Measurements from ENCODE around the gene MSI2.

Gene MSI2

GRCh38 chr17:57666946-57667345, 410.6 kb downstream of the MSI2 start:
- Histone ChIP-seq H3K36me3 (ENCODE audit: insufficient read depth, low read length) (no peaks in the 10 kb centered on the region), H3K9ac (ENCODE audit: low read depth, low read length) (no peak overlapping the region), H3K4me1 (ENCODE audit: insufficient read depth, low read length) (peaks cover 33% of the 10 kb centered on the region), H3K9me3 (ENCODE audit: control insufficient read depth, insufficient read depth, low read length) (no peaks in the 10 kb centered on the region)

GRCh38 chr17:57667461-57667923, 411.2 kb downstream of the MSI2 start:
- Histone ChIP-seq H3K36me3 (ENCODE audit: insufficient read depth, low read length) (no peaks in the 10 kb centered on the region), H3K9me3 (ENCODE audit: control insufficient read depth, insufficient read depth, low read length) (no peaks in the 10 kb centered on the region), H3K9ac (ENCODE audit: low read depth, low read length) (no peak overlapping the region), H3K4me1 (ENCODE audit: insufficient read depth, low read length) (peaks cover 27% of the 10 kb centered on the region)

GRCh38 chr17:57668332-57668731, 412.0 kb downstream of the MSI2 start:
- Histone ChIP-seq H3K36me3 (ENCODE audit: insufficient read depth, low read length) (no peaks in the 10 kb centered on the region), H3K4me1 (ENCODE audit: insufficient read depth, low read length) (peaks cover 25% of the 10 kb centered on the region), H3K9me3 (ENCODE audit: control insufficient read depth, insufficient read depth, low read length) (no peaks in the 10 kb centered on the region), H3K9ac (ENCODE audit: low read depth, low read length) (no peak overlapping the region)

- H3K4me1 ChIP-seq (ENCODE audit: insufficient read depth, low read length) = peaks cover 12% of the 10 kb centered on the region
- H3K9ac ChIP-seq (ENCODE audit: low read depth, low read length) = no peak overlapping the region
- H3K9me3 ChIP-seq (ENCODE audit: control insufficient read depth, insufficient read depth, low read length) = no peaks in the 10 kb centered on the region
- no peaks in the 10 kb centered on the region for H3K36me3 ChIP-seq (ENCODE audit: insufficient read depth, low read length)
Measured at GRCh38 chr17:57669671-57670529, 413.6 kb downstream of the MSI2 start.

- Histone ChIP-seq H3K9me3 (ENCODE audit: control insufficient read depth, insufficient read depth, low read length) (no peaks in the 10 kb centered on the region), H3K4me1 (ENCODE audit: insufficient read depth, low read length) (peaks cover 7% of the 10 kb centered on the region; the same call in 1 of the 2 replicates), H3K36me3 (ENCODE audit: insufficient read depth, low read length) (no peaks in the 10 kb centered on the region), H3K9ac (ENCODE audit: low read depth, low read length) (no peak overlapping the region)
Measured at GRCh38 chr17:57670769-57671569, 414.6 kb downstream of the MSI2 start.

- no peak overlapping the region for H3K9ac ChIP-seq (ENCODE audit: low read depth, low read length)
- H3K4me1 ChIP-seq (ENCODE audit: insufficient read depth, low read length) = peaks cover 3% of the 10 kb centered on the region; the same call in 1 of the 2 replicates
- no peaks in the 10 kb centered on the region for H3K36me3 ChIP-seq (ENCODE audit: insufficient read depth, low read length)
- no peaks in the 10 kb centered on the region for H3K9me3 ChIP-seq (ENCODE audit: control insufficient read depth, insufficient read depth, low read length)
Measured at GRCh38 chr17:57671667-57672632, 415.6 kb downstream of the MSI2 start.

- H3K36me3 ChIP-seq (ENCODE audit: insufficient read depth, low read length) = no peaks in the 10 kb centered on the region
- no peaks in the 10 kb centered on the region for H3K9me3 ChIP-seq (ENCODE audit: control insufficient read depth, insufficient read depth, low read length)
- H3K9ac ChIP-seq (ENCODE audit: low read depth, low read length) = no peak overlapping the region
- peaks cover 3% of the 10 kb centered on the region; the same call in 1 of the 2 replicates for H3K4me1 ChIP-seq (ENCODE audit: insufficient read depth, low read length)
Measured at GRCh38 chr17:57672971-57673370, 416.6 kb downstream of the MSI2 start.

GRCh38 chr17:57674894-57675293, 418.6 kb downstream of the MSI2 start:
- H3K4me1 ChIP-seq (ENCODE audit: insufficient read depth, low read length) = peaks cover 3% of the 10 kb centered on the region; the same call in 1 of the 2 replicates
- no peak overlapping the region for H3K9ac ChIP-seq (ENCODE audit: low read depth, low read length)
- H3K9me3 ChIP-seq (ENCODE audit: control insufficient read depth, insufficient read depth, low read length) = no peaks in the 10 kb centered on the region
- H3K36me3 ChIP-seq (ENCODE audit: insufficient read depth, low read length) = no peaks in the 10 kb centered on the region

- H3K9ac ChIP-seq (ENCODE audit: low read depth, low read length) = no peak overlapping the region
- no peaks in the 10 kb centered on the region for H3K9me3 ChIP-seq (ENCODE audit: control insufficient read depth, insufficient read depth, low read length)
- H3K36me3 ChIP-seq (ENCODE audit: insufficient read depth, low read length) = no peaks in the 10 kb centered on the region
- peaks cover 3% of the 10 kb centered on the region; the same call in 1 of the 2 replicates for H3K4me1 ChIP-seq (ENCODE audit: insufficient read depth, low read length)
Measured at GRCh38 chr17:57675427-57676387, 419.4 kb downstream of the MSI2 start.

GRCh38 chr17:57676543-57676942, 420.2 kb downstream of the MSI2 start:
- Histone ChIP-seq H3K9me3 (ENCODE audit: control insufficient read depth, insufficient read depth, low read length) (no peaks in the 10 kb centered on the region), H3K9ac (ENCODE audit: low read depth, low read length) (no peak overlapping the region), H3K4me1 (ENCODE audit: insufficient read depth, low read length) (peaks cover 3% of the 10 kb centered on the region; the same call in 1 of the 2 replicates), H3K36me3 (ENCODE audit: insufficient read depth, low read length) (no peaks in the 10 kb centered on the region)

GRCh38 chr17:57677301-57677700, 421.0 kb downstream of the MSI2 start:
- Histone ChIP-seq H3K9me3 (ENCODE audit: control insufficient read depth, insufficient read depth, low read length) (no peaks in the 10 kb centered on the region), H3K4me1 (ENCODE audit: insufficient read depth, low read length) (no peaks in the 10 kb centered on the region), H3K36me3 (ENCODE audit: insufficient read depth, low read length) (no peaks in the 10 kb centered on the region), H3K9ac (ENCODE audit: low read depth, low read length) (no peak overlapping the region)

- no peak overlapping the region for H3K9ac ChIP-seq (ENCODE audit: low read depth, low read length)
- no peaks in the 10 kb centered on the region for H3K9me3 ChIP-seq (ENCODE audit: control insufficient read depth, insufficient read depth, low read length)
- no peaks in the 10 kb centered on the region for H3K4me1 ChIP-seq (ENCODE audit: insufficient read depth, low read length)
- no peaks in the 10 kb centered on the region for H3K36me3 ChIP-seq (ENCODE audit: insufficient read depth, low read length)
Measured at GRCh38 chr17:57677858-57678257, 421.5 kb downstream of the MSI2 start.

- H3K36me3 ChIP-seq (ENCODE audit: insufficient read depth, low read length) = no peaks in the 10 kb centered on the region
- H3K4me1 ChIP-seq (ENCODE audit: insufficient read depth, low read length) = no peaks in the 10 kb centered on the region
- H3K9ac ChIP-seq (ENCODE audit: low read depth, low read length) = no peak overlapping the region
- H3K9me3 ChIP-seq (ENCODE audit: control insufficient read depth, insufficient read depth, low read length) = no peaks in the 10 kb centered on the region
Measured at GRCh38 chr17:57678393-57678792, 422.1 kb downstream of the MSI2 start.
